Transverse colon (tissue), 4 donors: ENCODE data around the gene TFEB. TPM values are rescaled to one million over a fixed set of nuclear protein-coding genes. Genes with fewer than 3 reads are reported as not detected.

ENCODE experiments used
- DNase-seq: peaks from one replicate; pipeline ENCODE4 v3.0.0-alpha.2; 2019
- H3K27ac ChIP-seq, 4 donors: fragments of 200-600 bp; sonication (generic); 2 replicates each; pipeline ENCODE4 v1.5.1; 2016 to 2018; ENCODE audit warnings: inconsistent platforms in 4 of 4
- H3K27me3 ChIP-seq: fragments of 200-600 bp; sonication (generic); 2 replicates; pipeline ENCODE4 v1.5.1; 2017; ENCODE audit warnings: inconsistent platforms
- H3K36me3 ChIP-seq, 4 donors: fragments of 200-600 bp; sonication (generic); 2 replicates each; pipeline ENCODE4 v1.5.1; 2017 to 2019; ENCODE audit warnings: inconsistent platforms in 4 of 4
- H3K4me1 ChIP-seq, 4 donors: fragments of 200-600 bp; sonication (generic); 2 replicates each; pipeline ENCODE4 v1.5.1; 2017 to 2020; ENCODE audit warnings: inconsistent platforms in 4 of 4
- H3K4me3 ChIP-seq, 4 donors: fragments of 200-600 bp; sonication (generic); 1 replicate in 1 of 4; 2 replicates in 3 of 4; pipeline versions ENCODE4 v1.5.1 to v1.6.1; 2017 to 2019; ENCODE audit warnings: inconsistent platforms in 4 of 4
- H3K9me3 ChIP-seq, 2 donors: fragments of 200-600 bp; sonication (generic); 2 replicates each; pipeline ENCODE4 v1.5.1; 2017 to 2019; ENCODE audit warnings: inconsistent platforms in 2 of 2
- CTCF ChIP-seq, 5 experiments: fragments of 200-600 bp in 3 of 5; fragments of 450-650 bp in 2 of 5; sonication (generic) in 3 of 5; IDR thresholded peaks; 1 replicate in 2 of 5; 2 replicates in 3 of 5; pipeline ENCODE4 v1.5.1; 2016 to 2017; ENCODE audit warnings: antibody characterized with exemption in 5 of 5, inconsistent platforms in 3 of 5, mild to moderate bottlenecking in 2 of 5, moderate library complexity in 1 of 5
- EP300 ChIP-seq: sonication (generic); formaldehyde crosslinking; IDR thresholded peaks from one replicate; pipeline ENCODE4 v1.6.1; 2017; ENCODE audit warnings: antibody characterized with exemption, low read depth
- POLR2A ChIP-seq: fragments of 450-650 bp; IDR thresholded peaks from one replicate; pipeline ENCODE4 v1.6.1; 2016; ENCODE audit warnings: antibody characterized with exemption, mild to moderate bottlenecking, moderate library complexity
- POLR2AphosphoS5 ChIP-seq, 3 donors: sonication (generic); formaldehyde crosslinking; IDR thresholded peaks; one replicate each; pipeline ENCODE4 v1.6.1; 2016; ENCODE audit warnings: antibody characterized with exemption in 3 of 3
- WGBS, 2 donors: methylation state at CpG; one replicate each; pipeline ENCODE4 v1.1.5; 2018; ENCODE audit warnings: low coverage in 1 of 2; 5-methylcytosine and 5-hydroxymethylcytosine counted together
- in situ Hi-C, 4 donors: fragments of 200-750 bp; cut with MboI; loops; one replicate each; pipeline versions ENCODE4 v1.15.0 to v1.15.1; 2017; ENCODE audit warnings: low sequenced_read_pairs in 3 of 4, low pct_ligation_motif_present in 1 of 4, low pct_unique_long_range_greater_than_20kb in 1 of 4
- intact Hi-C: fragments of 100-400 bp; cut with DNase I; formaldehyde crosslinking; loops from one replicate; pipeline ENCODE4 v1.15.1; 2023; ENCODE audit warnings: low total_unique reads
- total RNA-seq, 4 donors: library from RNA; depleted of rRNA; stranded (reverse); fragments of >200 nt; gene quantifications; one replicate each; pipeline ENCODE4 v1.1.0, GENCODE V29; 2016

The TFEB gene
- total RNA-seq, 4 donors from 2014 or later: 30.4 to 47.1 (median 38.1) TPM

- Histone ChIP-seq H3K4me1 (peaks cover 36 to 73% (median 45%) of the 10 kb centered on the region in 4 donors), H3K4me3 (no peak overlapping the region), H3K27me3 (no peaks in the 10 kb centered on the region), H3K27ac (no peak overlapping the region), H3K9me3 (no peaks in the 10 kb centered on the region), H3K36me3 (no peaks in the 10 kb centered on the region)
- intact Hi-C loops (loop anchor here (2.0 kb wide), 1 partner anchor 19 kb away; the partner anchor contains the start of gene TFEB), in situ Hi-C loops (no loop called here)
- 61 to 82% methylated on average over 2 to 5 of the region's 5 CpGs for WGBS, 2 donors
- TF ChIP-seq EP300 (no peak), CTCF (IDR thresholded peaks at IDR 0.05) (no peak), POLR2AphosphoS5 (IDR thresholded peaks at IDR 0.05) (no peak), POLR2A (no peak)
- no peak for DNase-seq
These were observed 19.5 kb downstream of the TFEB start for GRCh38 chr6:41715795-41716515.

GRCh38 chr6:41714556-41715273 is 20.7 kb downstream of the TFEB start:
- TF ChIP-seq EP300 (no peak), CTCF (IDR thresholded peaks at IDR 0.05) (no peak), POLR2A (no peak), POLR2AphosphoS5 (IDR thresholded peaks at IDR 0.05) (no peak)
- 84 to 93% methylated on average over 3 to 14 of the region's 14 CpGs for WGBS, 2 donors
- Histone ChIP-seq H3K27ac (no peak overlapping the region), H3K4me3 (no peak overlapping the region), H3K9me3 (no peaks in the 10 kb centered on the region), H3K4me1 (peaks cover 26 to 60% (median 33%) of the 10 kb centered on the region in 4 donors), H3K27me3 (no peaks in the 10 kb centered on the region), H3K36me3 (no peaks in the 10 kb centered on the region)
- intact Hi-C loops (loop anchor here (2.0 kb wide), 1 partner anchor 20 kb away; the partner anchor contains the start of gene TFEB), in situ Hi-C loops (no loop called here)
- no peak for DNase-seq

GRCh38 chr6:41713650-41714291 is 21.6 kb downstream of the TFEB start:
- intact Hi-C loops (loop anchor here (2.0 kb wide), 1 partner anchor 21 kb away; the partner anchor contains the start of gene TFEB), in situ Hi-C loops (no loop called here)
- Histone ChIP-seq H3K36me3 (no peaks in the 10 kb centered on the region), H3K4me1 (peaks cover 18 to 51% (median 30%) of the 10 kb centered on the region in 4 donors), H3K27ac (peak overlapping the region; percentile 23 to 79 (median 64)), H3K9me3 (no peaks in the 10 kb centered on the region), H3K27me3 (no peaks in the 10 kb centered on the region), H3K4me3 (no peak overlapping the region)
- DNase-seq: no peak
- no peak for TF ChIP-seq EP300
- no peak for TF ChIP-seq CTCF (IDR thresholded peaks at IDR 0.05)
- no peak for TF ChIP-seq POLR2AphosphoS5 (IDR thresholded peaks at IDR 0.05)
- TF ChIP-seq POLR2A: no peak
- WGBS, 2 donors: 84% methylated on average over 14 of the region's 14 CpGs; no CpG with 5 or more reads in 1 of the 2 donors

- Histone ChIP-seq H3K36me3 (no peaks in the 10 kb centered on the region), H3K4me1 (peaks cover 16 to 53% (median 28%) of the 10 kb centered on the region in 4 donors), H3K27ac (peak overlapping the region; percentile 23 to 79 (median 64)), H3K4me3 (no peak overlapping the region), H3K9me3 (no peaks in the 10 kb centered on the region), H3K27me3 (no peaks in the 10 kb centered on the region)
- in situ Hi-C loops (no loop called here), intact Hi-C loops (no loop called here)
- 40 to 79% methylated on average over 1 to 9 of the region's 9 CpGs for WGBS, 2 donors
- no peak for DNase-seq
- TF ChIP-seq EP300 (no peak), CTCF (IDR thresholded peaks at IDR 0.05) (no peak), POLR2AphosphoS5 (IDR thresholded peaks at IDR 0.05) (no peak)
These were observed 22.2 kb downstream of the TFEB start for GRCh38 chr6:41713159-41713649.
